Measurements from ENCODE around the gene RABGAP1L. TPM values are rescaled to one million over a fixed set of nuclear protein-coding genes. Genes with fewer than 3 reads are reported as not detected.

Gene RABGAP1L
- total and polyA plus RNA-seq, 2 of the 4 experiments (the other 2 are of a cell fraction) = 7.9 to 26.7 TPM

- no peak overlapping the region for H3K4me2 ChIP-seq (ENCODE audit: low read depth, low read length)
- H3K56ac ChIP-seq (ENCODE audit: extremely low read depth, insufficient read depth, low read length) = no peak overlapping the region
- H2AFZ ChIP-seq (replicated peaks; ENCODE audit: low read length, poor library complexity) = no peak overlapping the region
- no peak overlapping the region for H2AK5ac ChIP-seq (ENCODE audit: low read depth, low read length)
- H4K20me1 ChIP-seq (ENCODE audit: insufficient read depth, low read length) = no peaks in the 10 kb centered on the region
- POLR2A ChIA-PET (ENCODE audit: unreplicated experiment) = no interaction called here
- H3K9me3 ChIP-seq (ENCODE audit: control insufficient read depth, insufficient read depth, low read length) = no peaks in the 10 kb centered on the region
- TF ChIP-seq RCOR1 (IDR thresholded peaks at IDR 0.05; ENCODE audit: insufficient replicate concordance, low read length) = no peak
- TF ChIP-seq MXI1 (IDR thresholded peaks at IDR 0.05; ENCODE audit: borderline replicate concordance, low read depth, low read length) = no peak
- TF ChIP-seq NFE2L2 (IDR thresholded peaks at IDR 0.05; ENCODE audit: low read depth, low read length) = no peak
- no peak for TF ChIP-seq MAZ (IDR thresholded peaks at IDR 0.05; ENCODE audit: borderline replicate concordance, low read depth, low read length)
- no peak for TF ChIP-seq RFX5 (IDR thresholded peaks at IDR 0.05; ENCODE audit: low read depth, low read length)
- no peak for TF ChIP-seq USF2 (IDR thresholded peaks at IDR 0.05; ENCODE audit: low read depth, low read length)
- no peak for TF ChIP-seq FOS (IDR thresholded peaks at IDR 0.05; ENCODE audit: low read depth, low read length)
- TF ChIP-seq SMC3 (IDR thresholded peaks at IDR 0.05; ENCODE audit: low read depth, low read length) = no peak
- TF ChIP-seq MAFK (IDR thresholded peaks at IDR 0.05; ENCODE audit: low read depth, low read length) = no peak
- no peak for TF ChIP-seq CHD1 (IDR thresholded peaks at IDR 0.05; ENCODE audit: low read depth, low read length)
- no peak for TF ChIP-seq CTCF (conservative IDR thresholded peaks at IDR 0.05; ENCODE audit: low read depth, low read length)
- TF ChIP-seq CEBPB (IDR thresholded peaks at IDR 0.05; ENCODE audit: low read depth, low read length) = no peak
- no peak overlapping the region for H3K4me3 ChIP-seq (ENCODE audit: insufficient read depth, low read depth, low read length)
- BruUV-seq (replicated peaks) = no TSS peak
- intact Hi-C loops (cut with micrococcal nuclease) = no loop called here
- no peak overlapping the region for H2BK120ac ChIP-seq (ENCODE audit: low read depth, low read length)
- in situ Hi-C loops (cut with MboI; ENCODE audit: low sequenced_read_pairs) = no loop called here
- no peak overlapping the region for H2BK5ac ChIP-seq (ENCODE audit: low read depth, low read length, poor library complexity, severe bottlenecking)
- dilution Hi-C loops (cut with HindIII; ENCODE audit: low sequenced_read_pairs, unreplicated experiment) = no loop called here
- H3K36me3 ChIP-seq (ENCODE audit: control insufficient read depth, insufficient read depth, low read length) = no peaks in the 10 kb centered on the region
- H3K27me3 ChIP-seq (ENCODE audit: control insufficient read depth, insufficient read depth, low read length) = no peaks in the 10 kb centered on the region
- no peak overlapping the region for H2AK9ac ChIP-seq (replicated peaks; ENCODE audit: low read depth, low read length, poor library complexity)
- H3K18ac ChIP-seq (ENCODE audit: low read depth, low read length) = no peak overlapping the region
- no peaks in the 10 kb centered on the region for H3K79me1 ChIP-seq (ENCODE audit: low read depth in 1 of 2, low read length in 2 of 2)
- ATAC-seq (ENCODE audit: low read depth) = no peak
- WGBS, 2 experiments (ENCODE audit: extremely low coverage in 2 of 2, insufficient read length in 1 of 2) = no CpG with 5 or more reads among the region's 1 CpG
- no peak overlapping the region for H2BK15ac ChIP-seq (ENCODE audit: low read depth, low read length)
- H3K9me1 ChIP-seq (ENCODE audit: insufficient read depth, low read length) = no peaks in the 10 kb centered on the region
- no peak overlapping the region for H3K9ac ChIP-seq (ENCODE audit: low read depth, low read length)
- H4K91ac ChIP-seq (ENCODE audit: insufficient read depth, low read depth, low read length) = no peak overlapping the region
- H4K5ac ChIP-seq (ENCODE audit: low read depth, low read length) = no peak overlapping the region
- H3K14ac ChIP-seq (replicated peaks; ENCODE audit: low read depth, low read length) = no peak overlapping the region
- H3K23ac ChIP-seq (ENCODE audit: low read depth, low read length) = no peak overlapping the region
- H3K4me1 ChIP-seq (ENCODE audit: control insufficient read depth, insufficient read depth, low read length) = no peaks in the 10 kb centered on the region
- no peak for DNase-seq
- no peak overlapping the region for H3K4ac ChIP-seq (ENCODE audit: low read depth, low read length)
- no peak overlapping the region for H4K8ac ChIP-seq (ENCODE audit: low read depth in 2 of 2, low read length in 2 of 2)
- CTCF ChIA-PET = no interaction called here
- no peak overlapping the region for H2BK20ac ChIP-seq (ENCODE audit: low read depth, low read length)
- H3K27ac ChIP-seq (ENCODE audit: insufficient read depth, low read length) = no peak overlapping the region
Measured at GRCh38 chr1:174850726-174851125, 691.4 kb downstream of the RABGAP1L start.
